Uterus (tissue), 4 donors: Measurements from ENCODE around the gene STK17A. TPM values are rescaled to one million over a fixed set of nuclear protein-coding genes. Genes with fewer than 3 reads are reported as not detected.
"Not testable (repeated sequence)": the region's sequence is repeated elsewhere in the genome, so short reads cannot be mapped to it uniquely, and the experiment has no call there.

Source experiments
- DNase-seq, 2 donors: peaks; one replicate each; pipeline ENCODE4 v3.0.0-alpha.2; 2019 to 2020
- H3K27ac ChIP-seq, 2 donors: fragments of 200-600 bp; sonication (generic); 1 replicate in 1 of 2; 2 replicates in 1 of 2; pipeline ENCODE4 v1.5.1; 2016 to 2018
- H3K27me3 ChIP-seq, 2 donors: fragments of 200-600 bp; sonication (generic); one replicate each; pipeline ENCODE4 v1.5.1; 2018 to 2019; ENCODE audit warnings: control low read depth in 1 of 2
- H3K36me3 ChIP-seq, 2 donors: fragments of 200-600 bp; sonication (generic); one replicate each; pipeline ENCODE4 v1.5.1; 2019; ENCODE audit warnings: control low read depth in 1 of 2
- H3K4me1 ChIP-seq, 2 donors: fragments of 200-600 bp; sonication (generic); one replicate each; pipeline ENCODE4 v1.5.1; 2018 to 2019; ENCODE audit warnings: control low read depth in 1 of 2
- H3K4me3 ChIP-seq, 2 donors: fragments of 200-600 bp; sonication (generic); 1 replicate in 1 of 2; 2 replicates in 1 of 2; pipeline ENCODE4 v1.5.1; 2018 to 2019; ENCODE audit warnings: mild to moderate bottlenecking in 1 of 2
- H3K9me3 ChIP-seq, 2 donors: fragments of 200-600 bp; sonication (generic); one replicate each; pipeline ENCODE4 v1.5.1; 2019; ENCODE audit warnings: control low read depth in 1 of 2
- CTCF ChIP-seq, 4 experiments: fragments of 200-600 bp in 2 of 4; fragments of 450-650 bp in 2 of 4; sonication (generic) in 2 of 4; IDR thresholded peaks; one replicate each; pipeline ENCODE4 v1.5.1; 2016 to 2019; ENCODE audit warnings: antibody characterized with exemption in 4 of 4, mild to moderate bottlenecking in 2 of 4, moderate library complexity in 1 of 4
- POLR2A ChIP-seq, 2 donors: fragments of 450-650 bp; IDR thresholded peaks; one replicate each; pipeline ENCODE4 v1.6.1; 2016; ENCODE audit warnings: antibody characterized with exemption in 2 of 2, mild to moderate bottlenecking in 1 of 2, moderate library complexity in 1 of 2
- intact Hi-C: fragments of 100-400 bp; cut with DNase I; formaldehyde crosslinking; loops from one replicate; pipeline ENCODE4 v1.15.1; 2023; ENCODE audit warnings: low total_unique reads
- total RNA-seq, 4 donors: library from RNA; depleted of rRNA in 3 of 4; stranded (reverse); fragments of >200 nt in 3 of 4; gene quantifications; one replicate each; pipeline versions ENCODE4 v1.1.0 to v1.2.4, GENCODE V29; 2014 to 2023
- donor health status: DM: yes; HTN: yes; CAD: no.

The STK17A gene
- total RNA-seq, 4 donors from 2014 or later = 2.3 to 25.2 (median 7.5) TPM

GRCh38 chr7:43565786-43566185, 17.1 kb upstream of the STK17A start:
- no peak for DNase-seq
- Histone ChIP-seq H3K4me1 (no peaks in the 10 kb centered on the region), H3K27ac (no peak overlapping the region), H3K27me3 (no peaks in the 10 kb centered on the region), H3K36me3 (no peaks in the 10 kb centered on the region), H3K9me3 (no peaks in the 10 kb centered on the region), H3K4me3 (no peak overlapping the region)
- TF ChIP-seq POLR2A (IDR thresholded peaks at IDR 0.05) (no peak), CTCF (IDR thresholded peaks at IDR 0.05) (no peak)
- intact Hi-C loops = no loop called here

GRCh38 chr7:43568529-43568928, 14.4 kb upstream of the STK17A start:
- Histone ChIP-seq H3K4me3 (no peak overlapping the region), H3K27ac (no peak overlapping the region), H3K4me1 (no peaks in the 10 kb centered on the region), H3K36me3 (no peaks in the 10 kb centered on the region), H3K27me3 (no peaks in the 10 kb centered on the region), H3K9me3 (no peaks in the 10 kb centered on the region)
- intact Hi-C loops = no loop called here
- TF ChIP-seq POLR2A (IDR thresholded peaks at IDR 0.05) (no peak), CTCF (IDR thresholded peaks at IDR 0.05) (no peak)
- DNase-seq = no peak

- no peak overlapping the region for H3K27ac ChIP-seq
- DNase-seq = no peak
- TF ChIP-seq POLR2A (IDR thresholded peaks at IDR 0.05) = no peak
- no peak for TF ChIP-seq CTCF (IDR thresholded peaks at IDR 0.05)
These were observed 13.5 kb upstream of the STK17A start for GRCh38 chr7:43569424-43569823.

GRCh38 chr7:43570688-43571365, 12.1 kb upstream of the STK17A start:
- Histone ChIP-seq H3K27me3 (no peaks in the 10 kb centered on the region), H3K4me3 (no peak overlapping the region), H3K4me1 (no peaks in the 10 kb centered on the region), H3K9me3 (no peaks in the 10 kb centered on the region), H3K36me3 (no peaks in the 10 kb centered on the region), H3K27ac (no peak overlapping the region)
- DNase-seq = no peak
- no peak for TF ChIP-seq CTCF (IDR thresholded peaks at IDR 0.05)
- no peak for TF ChIP-seq POLR2A (IDR thresholded peaks at IDR 0.05)
- intact Hi-C loops = no loop called here

More at GRCh38 chr7:43569424-43569823, 13.5 kb upstream of the STK17A start:
- Histone ChIP-seq H3K27me3 (no peaks in the 10 kb centered on the region), H3K4me1 (no peaks in the 10 kb centered on the region), H3K36me3 (no peaks in the 10 kb centered on the region), H3K9me3 (no peaks in the 10 kb centered on the region), H3K4me3 (no peak overlapping the region)
- intact Hi-C loops = no loop called here

GRCh38 chr7:43572516-43573049, 10.3 kb upstream of the STK17A start:
- DNase-seq = no peak
- TF ChIP-seq POLR2A (IDR thresholded peaks at IDR 0.05) (no peak), CTCF (IDR thresholded peaks at IDR 0.05) (no peak)
- no peak overlapping the region for H3K27ac ChIP-seq
- no peak overlapping the region for H3K4me3 ChIP-seq
- intact Hi-C loops = no loop called here
- no peaks in the 10 kb centered on the region for H3K4me1 ChIP-seq
- no peaks in the 10 kb centered on the region for H3K36me3 ChIP-seq
- H3K27me3 ChIP-seq = no peaks in the 10 kb centered on the region
- H3K9me3 ChIP-seq = no peaks in the 10 kb centered on the region

- H3K27ac ChIP-seq, DNase-seq, H3K36me3 ChIP-seq, H3K4me3 ChIP-seq, H3K4me1 ChIP-seq, H3K27me3 ChIP-seq, H3K9me3 ChIP-seq, intact Hi-C loops: not testable (repeated sequence)
These were observed 9.1 kb upstream of the STK17A start for GRCh38 chr7:43573832-43574231.
